ENCODE results near the gene SIGLEC8. TPM values are rescaled to one million over a fixed set of nuclear protein-coding genes. Genes with fewer than 3 reads are reported as not detected.
A peak's percentile ranks its signal among the peaks of the same experiment; 100 is the strongest.

The SIGLEC8 gene
- total RNA-seq, 1 experiment from 2014 or later, result not detected

DNA sequence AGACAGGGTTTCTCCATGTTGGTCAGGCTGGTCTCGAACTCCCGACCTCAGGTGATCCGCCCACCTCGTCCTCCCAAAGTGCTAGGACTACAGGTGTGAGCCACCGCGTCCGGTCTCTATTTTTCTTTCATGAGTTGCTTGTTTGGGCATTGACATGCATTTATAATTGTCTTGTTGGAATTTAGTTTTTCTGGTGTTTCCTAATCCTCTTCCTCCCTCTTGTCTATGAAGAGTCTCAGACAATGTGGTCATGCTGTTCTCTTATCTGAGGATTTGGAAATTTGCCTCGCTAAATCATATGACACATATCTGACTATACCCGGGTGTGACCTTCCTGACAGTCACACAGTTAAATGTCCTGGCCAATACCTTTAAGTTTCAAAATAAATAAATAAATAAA is 12.7 kb upstream of the SIGLEC8 start:
- Histone ChIP-seq H3K79me2 (ENCODE audit: low read length) (no peaks in the 10 kb centered on the region), H3K9ac (ENCODE audit: low read length) (no peak overlapping the region), H3K9me2 (replicated peaks; ENCODE audit: low read length) (no peaks in the 10 kb centered on the region), H3K27ac (ENCODE audit: low read length) (no peak overlapping the region), H3K4me1 (ENCODE audit: insufficient read depth, low read length) (peaks cover 27% of the 10 kb centered on the region), H3K9me3 (ENCODE audit: low read length) (no peaks in the 10 kb centered on the region), H4K20me1 (ENCODE audit: low read length) (no peaks in the 10 kb centered on the region), H3F3A (ENCODE audit: low read length, unreplicated experiment) (peaks cover 6% of the 10 kb centered on the region), H3K36me3 (ENCODE audit: low read depth, low read length) (no peaks in the 10 kb centered on the region), H3K4me3 (ENCODE audit: low read length) (no peak overlapping the region), H2AFZ (ENCODE audit: low read length) (no peak overlapping the region), H3K27me3 (ENCODE audit: low read length) (peaks cover 17% of the 10 kb centered on the region), H3K4me2 (ENCODE audit: low read length) (no peak overlapping the region)
- peak; percentile 76 for DNase-seq
- intact Hi-C loops (cut with micrococcal nuclease), result no loop called here
- CTCF ChIA-PET, result interaction anchor here (1.2 to 1.4 kb wide), 2 partner anchors 186 to 190 kb away, joined by 5 to 6 read pairs; no protein-coding TSS in a partner anchor
- ATAC-seq, result no peak
- POLR2A ChIA-PET (ENCODE audit: unreplicated experiment), result no interaction called here
- no peak for TF ChIP-seq EZH2phosphoT487 (IDR thresholded peaks at IDR 0.05; ENCODE audit: borderline replicate concordance, low read length)
- TF ChIP-seq, protein P1, sequence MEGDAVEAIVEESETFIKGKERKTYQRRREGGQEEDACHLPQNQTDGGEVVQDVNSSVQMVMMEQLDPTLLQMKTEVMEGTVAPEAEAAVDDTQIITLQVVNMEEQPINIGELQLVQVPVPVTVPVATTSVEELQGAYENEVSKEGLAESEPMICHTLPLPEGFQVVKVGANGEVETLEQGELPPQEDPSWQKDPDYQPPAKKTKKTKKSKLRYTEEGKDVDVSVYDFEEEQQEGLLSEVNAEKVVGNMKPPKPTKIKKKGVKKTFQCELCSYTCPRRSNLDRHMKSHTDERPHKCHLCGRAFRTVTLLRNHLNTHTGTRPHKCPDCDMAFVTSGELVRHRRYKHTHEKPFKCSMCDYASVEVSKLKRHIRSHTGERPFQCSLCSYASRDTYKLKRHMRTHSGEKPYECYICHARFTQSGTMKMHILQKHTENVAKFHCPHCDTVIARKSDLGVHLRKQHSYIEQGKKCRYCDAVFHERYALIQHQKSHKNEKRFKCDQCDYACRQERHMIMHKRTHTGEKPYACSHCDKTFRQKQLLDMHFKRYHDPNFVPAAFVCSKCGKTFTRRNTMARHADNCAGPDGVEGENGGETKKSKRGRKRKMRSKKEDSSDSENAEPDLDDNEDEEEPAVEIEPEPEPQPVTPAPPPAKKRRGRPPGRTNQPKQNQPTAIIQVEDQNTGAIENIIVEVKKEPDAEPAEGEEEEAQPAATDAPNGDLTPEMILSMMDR (conservative IDR thresholded peaks at IDR 0.05; ENCODE audit: low read depth, low read length), result no peak
- TF ChIP-seq EZH2 (IDR thresholded peaks at IDR 0.05; ENCODE audit: low read length, unreplicated experiment), result no peak
- no TSS peak for BruUV-seq (replicated peaks)

DNA sequence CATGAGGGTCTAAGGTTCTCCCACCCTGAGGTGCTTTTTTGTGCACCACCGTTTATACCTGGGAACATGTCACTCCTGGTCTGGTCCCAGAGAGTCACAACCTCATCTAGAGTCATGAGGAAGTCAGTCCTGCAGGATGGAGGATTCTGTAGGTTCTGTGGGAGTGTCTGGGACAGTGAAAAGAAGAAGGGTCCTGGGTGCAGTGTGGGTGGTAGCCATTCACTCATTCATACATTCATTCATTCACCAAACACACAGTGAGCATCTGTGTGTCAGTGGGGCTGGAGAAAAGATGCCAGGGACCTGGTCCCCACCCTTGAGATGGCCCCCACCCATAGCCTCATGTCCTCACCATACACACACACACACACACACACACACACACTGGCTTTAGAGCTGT is 11.4 kb upstream of the SIGLEC8 start:
- POLR2A ChIA-PET (ENCODE audit: unreplicated experiment), result no interaction called here
- no TSS peak for BruUV-seq (replicated peaks)
- H3K36me3 ChIP-seq (ENCODE audit: low read depth, low read length), result no peaks in the 10 kb centered on the region
- H2AFZ ChIP-seq (ENCODE audit: low read length), result no peak overlapping the region
- H3K9ac ChIP-seq (ENCODE audit: low read length), result no peak overlapping the region
- TF ChIP-seq EZH2phosphoT487 (IDR thresholded peaks at IDR 0.05; ENCODE audit: borderline replicate concordance, low read length) (no peak), EZH2 (IDR thresholded peaks at IDR 0.05; ENCODE audit: low read length, unreplicated experiment) (no peak)
- TF ChIP-seq, protein P1 (conservative IDR thresholded peaks at IDR 0.05; ENCODE audit: low read depth, low read length), result no peak
- peaks cover 29% of the 10 kb centered on the region for H3K27me3 ChIP-seq (ENCODE audit: low read length)
- CTCF ChIA-PET, result no interaction called here
- no peaks in the 10 kb centered on the region for H3K79me2 ChIP-seq (ENCODE audit: low read length)
- H3K9me2 ChIP-seq (replicated peaks; ENCODE audit: low read length), result no peaks in the 10 kb centered on the region
- DNase-seq (no peak), ATAC-seq (no peak)
- no peaks in the 10 kb centered on the region for H3F3A ChIP-seq (ENCODE audit: low read length, unreplicated experiment)
- H3K4me2 ChIP-seq (ENCODE audit: low read length), result no peak overlapping the region
- peaks cover 14% of the 10 kb centered on the region for H3K4me1 ChIP-seq (ENCODE audit: insufficient read depth, low read length)
- H3K4me3 ChIP-seq (ENCODE audit: low read length), result no peak overlapping the region
- intact Hi-C loops (cut with micrococcal nuclease), result no loop called here
- H3K9me3 ChIP-seq (ENCODE audit: low read length), result no peaks in the 10 kb centered on the region
- no peaks in the 10 kb centered on the region for H4K20me1 ChIP-seq (ENCODE audit: low read length)
- H3K27ac ChIP-seq (ENCODE audit: low read length), result no peak overlapping the region

DNA sequence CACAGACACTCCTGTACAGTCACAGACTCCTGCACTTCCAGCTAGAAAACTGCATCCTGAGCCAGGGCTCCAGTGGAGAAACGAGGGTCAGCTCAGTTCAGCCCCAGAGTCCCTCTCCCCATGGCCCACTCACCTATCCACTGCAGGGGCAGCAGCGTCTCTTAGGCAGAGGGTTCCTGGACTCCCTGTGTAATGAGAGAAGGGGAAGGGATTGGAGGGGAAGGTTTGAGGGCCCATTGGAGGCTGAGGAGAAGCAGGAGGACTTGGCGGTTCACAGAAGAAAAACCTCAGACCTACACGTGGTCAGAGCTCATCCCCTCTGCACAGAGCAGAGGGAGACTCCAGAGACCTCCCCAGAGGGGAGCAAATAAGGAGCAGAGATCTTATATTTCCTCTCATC is 10.9 kb upstream of the SIGLEC8 start:
- no peaks in the 10 kb centered on the region for H3K79me2 ChIP-seq (ENCODE audit: low read length)
- H3K4me2 ChIP-seq (ENCODE audit: low read length), result no peak overlapping the region
- no peaks in the 10 kb centered on the region for H3F3A ChIP-seq (ENCODE audit: low read length, unreplicated experiment)
- H3K36me3 ChIP-seq (ENCODE audit: low read depth, low read length), result no peaks in the 10 kb centered on the region
- TF ChIP-seq, protein P1 (conservative IDR thresholded peaks at IDR 0.05; ENCODE audit: low read depth, low read length), result no peak
- TF ChIP-seq EZH2phosphoT487 (IDR thresholded peaks at IDR 0.05; ENCODE audit: borderline replicate concordance, low read length), result no peak
- no peak for TF ChIP-seq EZH2 (IDR thresholded peaks at IDR 0.05; ENCODE audit: low read length, unreplicated experiment)
- DNase-seq, result no peak
- ChIA-PET POLR2A (ENCODE audit: unreplicated experiment) (no interaction called here), CTCF (no interaction called here)
- no peak overlapping the region for H3K9ac ChIP-seq (ENCODE audit: low read length)
- BruUV-seq (replicated peaks), result no TSS peak
- H4K20me1 ChIP-seq (ENCODE audit: low read length), result no peaks in the 10 kb centered on the region
- H3K9me3 ChIP-seq (ENCODE audit: low read length), result no peaks in the 10 kb centered on the region
- no peak for ATAC-seq
- H3K4me1 ChIP-seq (ENCODE audit: insufficient read depth, low read length), result peaks cover 9% of the 10 kb centered on the region; the same call in 1 of the 2 replicates
- H3K27ac ChIP-seq (ENCODE audit: low read length), result no peak overlapping the region
- no peak overlapping the region for H2AFZ ChIP-seq (ENCODE audit: low read length)
- H3K9me2 ChIP-seq (replicated peaks; ENCODE audit: low read length), result no peaks in the 10 kb centered on the region
- peaks cover 32% of the 10 kb centered on the region for H3K27me3 ChIP-seq (ENCODE audit: low read length)
- no peak overlapping the region for H3K4me3 ChIP-seq (ENCODE audit: low read length)
- intact Hi-C loops (cut with micrococcal nuclease), result no loop called here

All from PC-3 (cell line).